Subcutaneous adipose tissue (tissue), 4 donors: ENCODE data around the gene LSG1. TPM values are rescaled to one million over a fixed set of nuclear protein-coding genes. Genes with fewer than 3 reads are reported as not detected.

Source experiments
- total RNA-seq, 4 donors: library from RNA; depleted of rRNA; stranded (reverse); fragments of >200 nt; gene quantifications; one replicate each; pipeline ENCODE4 v1.1.0, GENCODE V29; 2016
- TF ChIP-seq, protein P1 (sequence below): fragments of 450-650 bp; IDR thresholded peaks from one replicate; pipeline ENCODE4 v1.5.1; 2016; ENCODE audit warnings: low read depth, mild to moderate bottlenecking, control low read depth, antibody characterized with exemption, moderate library complexity

The LSG1 gene
- total RNA-seq, 4 donors from 2014 or later = 27.5 to 49.9 (median 38.9) TPM

DNA sequence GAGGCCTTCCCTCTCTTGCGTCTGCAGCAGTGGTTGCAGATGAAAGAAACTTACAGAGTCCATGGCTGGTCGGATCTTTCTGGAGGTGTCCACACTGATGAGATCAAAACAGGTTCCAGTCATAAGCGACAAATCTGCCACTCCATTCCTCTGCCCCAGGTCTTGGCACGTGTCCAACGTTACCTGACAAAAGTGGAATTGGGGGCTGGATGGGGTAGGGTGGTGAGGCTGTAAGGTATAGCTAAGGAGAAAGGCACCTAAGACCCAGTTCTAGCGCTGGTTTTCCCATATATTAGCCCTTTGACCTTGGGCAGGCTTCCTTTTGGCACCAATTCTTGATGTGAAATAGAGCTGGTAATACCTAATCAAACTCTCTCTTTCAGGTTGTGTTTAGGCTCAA lies 24.7 kb upstream of the LSG1 start:
- TF ChIP-seq, protein P1, sequence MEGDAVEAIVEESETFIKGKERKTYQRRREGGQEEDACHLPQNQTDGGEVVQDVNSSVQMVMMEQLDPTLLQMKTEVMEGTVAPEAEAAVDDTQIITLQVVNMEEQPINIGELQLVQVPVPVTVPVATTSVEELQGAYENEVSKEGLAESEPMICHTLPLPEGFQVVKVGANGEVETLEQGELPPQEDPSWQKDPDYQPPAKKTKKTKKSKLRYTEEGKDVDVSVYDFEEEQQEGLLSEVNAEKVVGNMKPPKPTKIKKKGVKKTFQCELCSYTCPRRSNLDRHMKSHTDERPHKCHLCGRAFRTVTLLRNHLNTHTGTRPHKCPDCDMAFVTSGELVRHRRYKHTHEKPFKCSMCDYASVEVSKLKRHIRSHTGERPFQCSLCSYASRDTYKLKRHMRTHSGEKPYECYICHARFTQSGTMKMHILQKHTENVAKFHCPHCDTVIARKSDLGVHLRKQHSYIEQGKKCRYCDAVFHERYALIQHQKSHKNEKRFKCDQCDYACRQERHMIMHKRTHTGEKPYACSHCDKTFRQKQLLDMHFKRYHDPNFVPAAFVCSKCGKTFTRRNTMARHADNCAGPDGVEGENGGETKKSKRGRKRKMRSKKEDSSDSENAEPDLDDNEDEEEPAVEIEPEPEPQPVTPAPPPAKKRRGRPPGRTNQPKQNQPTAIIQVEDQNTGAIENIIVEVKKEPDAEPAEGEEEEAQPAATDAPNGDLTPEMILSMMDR = no peak

DNA sequence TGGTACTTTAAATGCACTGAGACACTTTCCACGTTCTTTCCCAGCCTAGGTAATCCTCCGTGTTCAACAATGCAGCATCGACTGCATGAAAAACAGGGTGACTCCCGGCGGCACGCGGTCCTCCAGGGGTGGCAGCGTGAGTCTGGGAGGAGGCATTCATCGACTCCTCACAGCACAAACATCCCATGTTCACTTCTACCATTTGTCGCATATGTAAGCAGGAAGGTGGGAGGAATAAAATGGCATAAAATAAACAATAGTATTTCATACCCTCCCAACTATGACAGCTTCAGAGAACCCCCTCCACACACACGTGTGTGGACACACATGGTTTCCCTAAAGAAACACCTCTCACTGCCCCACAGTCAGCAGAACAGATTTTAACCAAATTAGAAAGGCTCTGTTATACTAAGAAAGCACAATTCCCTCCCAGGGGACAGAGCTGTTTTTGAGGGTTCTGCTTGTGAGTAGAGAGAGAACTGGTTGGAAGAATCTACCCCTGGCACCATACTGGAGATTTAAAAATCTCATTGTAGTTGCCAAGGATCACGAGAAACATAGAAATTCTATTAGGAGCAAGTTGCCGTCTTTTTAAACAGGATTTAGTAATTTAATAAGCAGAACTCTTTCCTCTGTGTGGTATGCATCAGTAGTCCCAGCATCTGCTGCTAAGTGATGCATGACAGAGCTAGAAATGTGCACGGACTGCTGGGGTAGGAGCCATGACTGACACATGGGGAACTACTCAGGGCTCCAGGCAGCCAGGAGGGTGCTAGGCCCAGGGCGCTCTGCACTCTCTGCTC lies 19.7 kb upstream of the LSG1 start:
- TF ChIP-seq, protein P1 = no peak

DNA sequence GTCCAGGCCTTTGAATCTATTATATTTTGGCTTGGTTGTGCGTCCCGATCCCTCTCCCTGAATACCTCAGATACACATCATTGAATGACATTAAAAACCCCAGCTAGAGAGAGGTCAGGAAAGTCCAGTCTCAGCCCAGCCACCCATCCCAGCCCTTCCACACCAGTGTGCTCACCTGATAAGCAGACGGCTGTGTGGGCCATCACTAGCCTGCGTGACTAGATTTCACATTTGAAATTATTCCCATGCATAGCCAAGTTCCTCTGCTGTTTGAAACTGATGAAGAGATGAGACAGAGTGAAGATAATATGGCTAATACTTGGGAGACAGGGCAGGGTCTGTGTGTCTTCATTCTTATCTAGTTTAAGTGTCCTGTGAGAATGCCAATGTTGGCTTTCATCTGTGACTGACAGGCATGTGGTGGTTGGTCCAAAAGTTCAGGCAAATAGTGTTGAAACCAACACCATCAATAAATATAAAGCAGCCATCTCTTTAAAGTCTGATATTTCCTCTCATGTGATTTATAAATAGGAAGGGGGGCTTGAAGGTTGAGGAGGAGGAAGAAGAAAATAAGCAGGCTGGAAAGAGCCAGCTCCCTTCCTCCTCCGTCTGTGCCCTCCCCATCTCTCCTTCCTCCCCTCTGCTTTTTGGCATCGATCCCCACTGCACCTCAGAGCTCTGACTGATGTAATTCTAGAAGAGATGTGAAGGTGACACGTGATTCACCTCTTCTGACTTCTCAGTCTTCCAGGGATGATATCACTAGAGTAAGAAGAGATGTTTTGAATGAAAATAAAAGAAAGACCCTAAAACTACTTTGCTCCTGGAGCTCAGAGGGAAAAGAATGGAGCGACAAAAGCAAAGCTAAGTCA lies 18.7 kb upstream of the LSG1 start:
- TF ChIP-seq, protein P1 = no peak

DNA sequence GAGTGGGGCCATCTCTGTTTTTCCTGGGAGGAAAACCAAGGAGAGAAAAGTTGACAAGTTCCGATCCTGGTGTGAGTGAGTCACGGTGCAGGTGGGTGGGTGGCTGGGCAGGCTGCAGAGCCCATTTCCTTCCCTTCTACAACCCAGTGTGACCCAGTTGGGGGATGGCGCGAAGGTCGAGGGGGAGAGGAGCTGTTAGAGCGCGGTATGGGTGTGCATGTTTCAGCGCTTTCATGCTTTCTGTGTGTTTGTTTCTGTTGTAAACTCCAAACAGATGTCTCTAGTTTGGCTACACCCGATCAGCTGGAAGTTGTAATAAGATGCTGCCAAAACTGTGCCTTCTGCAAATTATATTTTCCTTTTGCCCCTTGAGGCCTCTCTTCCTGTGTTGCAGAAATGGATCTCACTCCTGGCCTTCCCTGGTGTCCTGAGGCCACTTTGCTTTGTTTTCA lies 17.5 kb upstream of the LSG1 start:
- TF ChIP-seq, protein P1 = no peak

DNA sequence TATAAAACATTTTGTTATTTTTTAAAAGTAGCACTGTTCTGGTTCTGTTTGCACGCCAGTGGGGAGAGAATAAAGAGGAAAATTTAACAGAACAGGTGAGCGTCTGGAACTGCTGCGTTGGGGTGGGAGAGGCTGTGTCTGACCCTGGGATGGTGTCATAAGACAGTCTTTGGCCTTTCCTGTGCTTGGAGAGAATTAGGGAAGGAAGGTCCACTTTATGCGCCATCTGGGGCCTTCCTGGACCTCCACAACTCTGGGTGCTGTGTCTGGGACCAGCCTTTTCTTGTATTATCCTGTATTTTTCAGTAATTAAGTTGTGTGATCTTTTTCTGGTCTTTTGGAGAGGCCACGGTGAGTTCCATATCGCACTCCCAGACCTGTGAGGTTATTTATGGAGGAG lies 17.0 kb upstream of the LSG1 start:
- TF ChIP-seq, protein P1 = no peak

DNA sequence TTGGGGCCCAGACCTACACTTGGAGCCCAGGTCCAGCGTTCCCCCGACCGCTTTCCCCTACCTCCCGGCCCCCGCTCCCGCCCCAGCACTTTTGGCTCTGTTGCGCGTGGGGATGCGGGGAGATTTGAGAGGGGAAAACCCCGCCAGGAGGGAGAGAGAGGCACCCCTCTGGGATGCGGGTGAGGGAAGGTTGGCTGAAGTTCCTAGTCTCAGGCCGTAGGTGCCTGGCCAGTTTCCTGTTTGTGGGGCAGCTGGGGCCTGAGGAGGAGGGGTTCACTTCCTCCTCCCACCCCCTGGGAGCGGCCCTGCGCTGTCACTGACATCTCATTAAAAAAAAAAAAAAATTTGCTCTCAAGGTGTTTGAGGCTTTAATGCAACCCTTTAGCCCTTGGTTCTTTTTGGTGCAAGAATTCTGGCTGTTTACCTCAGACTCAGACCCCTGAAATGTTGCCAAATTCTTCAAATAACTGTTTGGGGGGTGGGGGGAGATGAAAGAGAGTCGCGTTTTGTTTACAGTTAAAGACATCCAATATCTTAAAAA lies 16.3 kb upstream of the LSG1 start:
- TF ChIP-seq, protein P1 = no peak
